ENCODE results near the gene MORN1.
"Not testable (repeated sequence)": the region's sequence is repeated elsewhere in the genome, so short reads cannot be mapped to it uniquely, and the experiment has no call there.

The MORN1 gene

GRCh38 chr1:2337081-2337480 is 54.3 kb downstream of the MORN1 start:
- DNase-seq (ENCODE audit: low spot score): no peak

- DNase-seq (ENCODE audit: low spot score): no peak
Observed at GRCh38 chr1:2336499-2336898, 54.9 kb downstream of the MORN1 start.

DNA sequence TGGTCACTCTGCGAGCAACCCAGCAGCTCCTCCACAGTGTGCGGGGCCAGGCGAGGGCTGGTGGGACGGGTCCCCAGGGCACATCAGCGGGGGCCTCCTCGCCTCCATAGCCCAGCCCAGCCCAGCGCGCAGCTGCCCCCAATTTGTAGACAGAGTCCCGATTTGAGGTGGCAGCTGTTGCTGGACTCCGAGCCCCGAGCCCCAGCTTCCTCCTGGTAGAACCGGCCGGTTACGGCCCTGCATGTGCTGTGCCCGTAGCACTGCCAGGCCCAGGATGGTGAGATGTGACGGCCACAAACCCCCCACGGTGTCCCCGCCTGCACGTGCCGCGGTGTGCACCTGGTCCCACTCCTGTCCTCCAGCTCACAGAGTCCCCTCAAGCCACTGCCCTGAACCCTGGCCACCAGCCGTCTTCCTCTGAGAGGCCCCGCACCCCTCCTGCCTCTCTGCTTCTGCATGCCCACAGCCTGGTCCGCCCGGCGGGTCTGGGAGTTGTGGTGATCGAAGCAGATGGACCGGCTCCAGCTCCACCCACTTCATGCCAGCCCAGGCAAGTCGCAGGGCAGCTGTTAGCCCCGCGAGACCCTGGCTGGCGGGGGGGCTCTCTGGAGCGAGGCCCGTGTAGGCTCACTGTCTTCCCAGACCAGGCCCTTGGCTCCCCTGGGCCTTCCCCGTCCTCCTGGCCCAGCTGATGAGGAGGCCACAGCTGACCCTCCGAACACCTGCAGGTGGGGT is 55.5 kb downstream of the MORN1 start:
- no peak for DNase-seq (ENCODE audit: low spot score)

DNA sequence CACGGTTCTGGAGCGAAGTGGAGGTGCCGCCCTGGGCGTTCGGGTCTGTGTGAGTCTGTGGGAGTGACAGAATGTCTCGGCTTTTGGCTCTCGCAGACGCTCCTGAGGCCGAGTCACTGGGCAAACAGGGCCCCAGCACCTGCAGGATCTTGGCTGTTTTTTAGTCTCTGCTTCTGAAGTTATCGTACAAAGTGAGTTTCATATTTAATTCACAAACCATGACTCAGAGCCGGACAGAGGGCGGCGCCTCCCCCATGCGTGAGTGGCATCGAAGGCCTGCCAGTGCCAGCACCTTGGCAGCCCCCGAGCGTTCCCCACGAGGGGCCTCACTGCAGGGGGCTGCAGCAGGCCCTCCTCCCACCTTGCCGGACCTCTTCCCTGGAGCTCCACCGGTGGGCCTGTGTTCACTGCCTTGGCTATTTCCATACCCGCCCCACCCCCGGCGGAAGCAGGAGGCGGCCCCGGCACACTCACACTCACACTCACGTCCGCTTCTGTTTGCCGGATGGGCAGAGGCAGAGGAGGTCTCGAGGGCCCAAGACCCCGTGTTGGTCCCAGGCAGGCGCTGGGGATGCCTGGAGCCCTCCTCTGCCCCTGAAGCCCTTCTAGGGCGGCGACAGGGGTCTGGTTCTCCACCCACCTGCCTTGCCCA is 56.3 kb downstream of the MORN1 start:
- no peak for DNase-seq (ENCODE audit: low spot score)

- no peak for DNase-seq (ENCODE audit: low spot score)
Observed at GRCh38 chr1:2334366-2334765, 57.0 kb downstream of the MORN1 start.

DNA sequence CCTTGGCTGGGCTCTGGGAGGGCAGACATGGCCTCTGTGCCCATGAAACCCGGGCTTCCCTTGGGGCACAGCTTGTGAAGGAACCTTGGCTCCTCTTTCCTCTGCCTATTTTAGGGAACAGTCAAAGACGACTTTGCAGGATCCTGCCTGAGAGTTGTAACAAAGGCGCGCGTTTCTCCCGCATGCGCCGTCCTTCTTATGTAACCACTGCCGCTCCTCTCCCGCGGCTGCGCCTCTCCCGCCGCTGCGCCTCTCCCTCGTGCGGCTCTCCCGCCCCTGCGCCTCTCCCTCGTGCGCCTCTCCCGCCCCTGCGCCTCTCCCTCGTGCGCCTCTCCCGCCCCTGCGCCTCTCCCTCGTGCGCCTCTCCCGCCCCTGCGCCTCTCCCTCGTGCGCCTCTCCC is 59.8 kb downstream of the MORN1 start:
- not testable (repeated sequence) for DNase-seq (ENCODE audit: low spot score)

DNA sequence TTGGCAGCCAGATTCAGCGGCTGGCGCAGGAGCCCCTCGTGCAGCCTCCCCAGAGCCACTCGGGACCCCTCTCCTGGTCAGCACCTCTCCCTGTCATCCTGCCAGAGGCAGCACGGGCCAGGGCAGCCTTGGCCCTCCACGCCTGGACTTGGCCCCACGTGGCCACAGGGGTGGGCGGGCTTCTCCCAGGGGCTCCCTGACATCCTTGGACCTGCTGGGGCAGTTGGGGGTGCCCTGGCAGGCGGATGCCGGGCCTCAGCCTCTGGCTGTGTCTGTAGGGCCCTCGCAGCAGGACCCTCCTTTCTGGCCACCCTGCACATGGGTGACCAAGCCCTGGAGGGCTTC is 60.2 kb downstream of the MORN1 start:
- no peak for DNase-seq (ENCODE audit: low spot score)

DNA sequence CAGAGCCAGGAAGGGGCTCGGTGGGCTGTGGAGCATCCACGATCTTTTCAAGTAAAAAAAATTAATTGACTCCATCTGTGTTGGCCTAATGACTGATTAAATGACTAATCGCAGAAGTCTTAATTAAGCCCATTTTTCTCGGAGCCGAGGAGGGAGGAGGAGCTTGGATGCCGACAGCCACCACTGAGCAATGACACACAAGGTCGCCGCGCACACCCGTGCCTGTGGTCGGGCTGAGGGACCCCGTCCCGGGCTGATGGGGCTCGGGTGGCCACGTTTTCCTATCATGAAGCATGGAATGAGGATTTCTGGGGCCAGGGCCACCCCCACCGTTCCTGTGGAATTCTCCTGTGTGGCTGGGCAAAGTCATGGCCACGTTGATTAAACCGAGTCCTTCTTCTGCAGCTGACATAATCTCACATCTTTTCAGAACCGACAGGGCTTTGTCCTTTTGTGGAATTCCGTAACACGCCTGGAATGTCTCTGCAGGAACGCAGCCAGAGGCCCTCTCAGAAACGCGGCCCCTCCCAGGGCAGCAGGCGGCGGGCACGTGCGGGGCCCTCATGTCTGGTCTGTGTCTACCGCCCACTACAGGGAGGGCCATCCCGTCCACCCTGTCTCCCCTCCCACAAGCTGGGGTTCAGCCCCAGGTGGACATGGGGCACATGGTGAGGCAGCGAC is 60.7 kb downstream of the MORN1 start:
- no peak for DNase-seq (ENCODE audit: low spot score)

DNA sequence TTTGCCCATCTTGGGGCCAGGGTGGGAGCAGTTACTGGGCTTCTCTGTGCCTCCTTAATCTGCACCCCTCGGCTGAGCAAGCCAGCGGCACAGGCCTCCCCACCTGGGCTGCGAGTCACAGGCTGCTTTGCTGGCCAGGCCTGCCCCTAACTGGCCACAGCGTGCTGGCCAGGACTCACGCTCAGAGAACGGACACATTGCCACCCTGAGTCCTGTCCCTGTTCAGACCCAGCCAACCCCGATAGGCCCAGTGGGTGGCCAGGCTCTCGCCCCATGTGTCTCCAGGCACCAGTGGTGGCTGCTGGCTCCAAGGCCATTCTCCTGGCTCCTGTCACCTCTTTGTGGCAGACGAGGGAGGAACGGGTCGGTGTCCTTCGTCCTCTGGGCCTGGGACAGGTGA is 61.3 kb downstream of the MORN1 start:
- no peak for DNase-seq (ENCODE audit: low spot score)

DNA sequence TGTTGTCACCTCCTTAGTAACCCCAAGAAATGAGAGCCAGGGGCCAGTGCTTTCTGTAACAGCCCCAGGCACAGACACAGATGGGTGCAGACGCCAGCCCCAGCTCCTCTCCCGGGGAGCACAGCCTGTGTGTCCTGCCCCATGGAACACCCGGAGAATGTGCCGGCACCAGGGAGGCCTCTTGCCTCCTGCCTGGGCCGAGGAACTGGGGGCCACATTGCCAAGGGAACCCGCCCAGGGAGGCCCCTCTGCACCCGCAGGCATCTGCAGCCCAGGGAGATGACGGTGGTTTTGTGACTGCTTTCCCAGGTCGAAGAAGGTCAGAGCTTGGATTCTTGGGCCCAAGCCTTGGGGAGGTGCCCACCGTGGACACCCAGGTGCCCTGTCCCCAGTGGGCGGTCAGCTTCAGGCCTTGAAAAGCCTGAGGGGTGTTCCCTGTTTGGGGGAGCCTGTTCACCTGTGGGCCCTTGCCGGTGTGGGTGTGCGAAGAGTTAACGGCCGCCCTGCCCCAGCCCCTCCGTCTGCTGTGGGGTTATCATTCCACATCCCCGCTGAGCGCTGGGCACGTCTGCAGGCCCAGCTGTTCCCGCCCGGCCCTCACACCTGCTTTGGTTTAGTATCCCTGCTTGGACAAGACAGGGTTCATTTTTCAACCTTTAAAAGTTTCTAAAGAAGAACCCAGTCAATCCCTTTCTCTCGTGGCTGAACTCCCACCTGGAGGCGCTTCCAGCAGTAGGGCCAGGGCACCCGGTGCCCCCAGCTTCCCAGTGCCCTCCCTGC is 62.5 kb downstream of the MORN1 start:
- DNase-seq (ENCODE audit: low spot score): no peak

DNA sequence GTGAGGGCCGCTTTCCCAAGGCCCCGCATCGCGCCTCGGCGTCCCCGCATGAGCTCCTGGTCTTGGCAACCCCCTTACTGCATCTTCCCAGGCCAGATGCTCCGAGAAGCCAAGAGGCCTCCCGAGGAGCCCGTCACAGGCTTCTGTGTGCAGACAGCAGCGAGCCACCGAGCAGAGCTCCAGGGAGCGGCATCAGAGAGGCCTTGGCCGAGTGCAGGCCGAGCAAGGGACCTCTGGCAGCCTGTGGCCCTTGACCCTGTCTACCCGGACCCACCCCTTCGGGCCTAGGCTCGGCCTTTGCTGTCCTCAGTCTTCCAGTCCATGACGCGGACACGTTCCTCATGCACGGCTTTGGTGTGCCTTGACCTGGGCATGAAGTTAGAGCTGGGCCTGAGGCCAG is 63.5 kb downstream of the MORN1 start:
- DNase-seq (ENCODE audit: low spot score): no peak

DNA sequence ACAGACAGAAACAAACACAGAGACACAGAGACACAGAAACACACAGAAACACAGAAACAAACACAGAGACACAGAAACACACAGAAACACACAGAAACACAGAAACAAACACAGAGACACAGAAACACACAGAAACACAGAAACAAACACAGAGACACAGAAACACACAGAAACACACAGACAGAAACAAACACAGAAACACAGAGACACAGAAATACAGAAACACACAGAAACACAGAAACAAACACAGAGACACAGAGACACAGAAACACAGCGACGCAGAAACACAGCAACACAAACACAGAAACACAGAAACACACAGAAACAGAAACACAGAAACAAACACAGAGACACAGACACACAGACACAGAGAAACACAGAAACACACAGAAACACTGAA is 64.2 kb downstream of the MORN1 start:
- DNase-seq (ENCODE audit: low spot score): not testable (repeated sequence)

DNA sequence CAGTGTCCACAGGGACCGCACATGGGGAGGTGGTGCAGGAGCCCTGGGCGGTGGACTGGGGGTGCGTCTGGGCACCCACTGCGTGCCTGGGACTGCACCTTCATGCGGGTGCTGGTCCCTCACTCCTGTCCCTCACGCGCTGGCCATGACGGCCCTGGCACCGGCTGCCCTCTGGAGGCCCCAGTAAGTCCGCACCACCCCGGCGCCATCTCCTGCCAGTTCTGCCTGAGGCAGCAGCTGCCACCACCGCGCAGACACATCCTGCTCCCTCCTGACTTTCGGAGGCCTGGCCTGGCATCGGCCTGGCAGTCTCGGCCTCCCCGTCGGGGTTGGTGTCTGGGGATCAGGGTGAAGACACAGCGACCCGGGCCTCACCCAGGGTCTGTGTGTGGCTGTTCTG is 64.8 kb downstream of the MORN1 start:
- DNase-seq (ENCODE audit: low spot score): no peak

- no peak for DNase-seq (ENCODE audit: low spot score)
Observed at GRCh38 chr1:2324553-2325366, 66.6 kb downstream of the MORN1 start.

DNA sequence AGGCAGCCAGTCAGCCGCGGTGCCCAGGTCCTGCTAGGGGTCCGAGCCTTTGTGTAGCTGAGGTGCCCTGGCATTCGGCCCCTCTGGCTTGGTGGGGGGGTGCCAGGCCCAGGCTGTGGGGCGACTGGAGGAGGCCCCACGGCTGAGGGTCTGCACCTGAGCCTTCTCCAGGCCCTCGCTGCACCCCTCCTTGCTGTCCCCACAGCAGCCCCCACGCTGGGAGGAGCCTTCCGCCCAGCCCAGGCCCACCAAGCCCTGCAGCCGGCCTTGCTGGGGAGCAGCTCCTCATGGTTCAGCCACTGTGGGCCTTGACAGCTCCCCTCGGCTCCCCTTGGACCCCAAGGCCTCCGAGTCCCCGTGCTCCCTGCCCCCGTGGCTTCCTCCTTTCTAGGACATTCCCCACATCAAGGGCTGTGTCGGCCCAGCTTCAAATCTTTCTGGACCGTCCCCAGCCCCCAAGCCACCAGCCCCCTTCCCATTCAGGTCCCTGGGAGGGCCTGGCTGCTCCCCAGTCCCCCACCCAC is 67.8 kb downstream of the MORN1 start:
- DNase-seq (ENCODE audit: low spot score): no peak

DNA sequence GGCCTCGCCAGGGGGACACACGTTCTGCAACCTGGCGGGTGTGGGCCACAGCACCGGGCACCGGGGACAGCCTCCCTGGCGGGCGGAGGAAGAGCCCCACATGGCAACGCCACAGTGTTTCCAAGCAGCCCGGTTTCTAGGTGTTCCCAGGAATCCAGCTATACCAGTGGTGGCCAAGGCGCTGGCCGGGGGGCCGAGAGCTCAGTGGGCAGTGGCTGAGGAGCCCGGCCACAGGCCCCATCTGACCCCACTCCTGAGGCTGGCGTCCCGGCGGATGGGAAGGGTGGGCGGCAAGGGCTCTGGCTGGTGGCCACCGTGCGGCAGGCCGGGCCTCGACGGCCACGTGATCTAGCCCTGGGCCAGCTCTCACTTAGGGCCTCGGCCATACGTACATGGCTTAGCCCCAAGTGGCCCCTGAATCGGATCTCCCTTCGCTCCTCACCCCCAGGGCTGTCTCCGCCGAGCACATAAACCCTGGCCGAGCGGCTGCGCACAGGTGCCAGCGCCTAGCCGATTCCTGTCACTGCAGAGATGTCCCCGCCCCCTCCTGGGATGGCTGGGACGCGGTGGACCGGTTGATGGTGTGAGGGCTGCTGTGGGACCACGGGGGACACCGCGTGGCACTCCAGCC is 68.7 kb downstream of the MORN1 start:
- DNase-seq (ENCODE audit: low spot score): no peak

- no peak for DNase-seq (ENCODE audit: low spot score)
Observed at GRCh38 chr1:2322065-2322571, 69.2 kb downstream of the MORN1 start.

DNA sequence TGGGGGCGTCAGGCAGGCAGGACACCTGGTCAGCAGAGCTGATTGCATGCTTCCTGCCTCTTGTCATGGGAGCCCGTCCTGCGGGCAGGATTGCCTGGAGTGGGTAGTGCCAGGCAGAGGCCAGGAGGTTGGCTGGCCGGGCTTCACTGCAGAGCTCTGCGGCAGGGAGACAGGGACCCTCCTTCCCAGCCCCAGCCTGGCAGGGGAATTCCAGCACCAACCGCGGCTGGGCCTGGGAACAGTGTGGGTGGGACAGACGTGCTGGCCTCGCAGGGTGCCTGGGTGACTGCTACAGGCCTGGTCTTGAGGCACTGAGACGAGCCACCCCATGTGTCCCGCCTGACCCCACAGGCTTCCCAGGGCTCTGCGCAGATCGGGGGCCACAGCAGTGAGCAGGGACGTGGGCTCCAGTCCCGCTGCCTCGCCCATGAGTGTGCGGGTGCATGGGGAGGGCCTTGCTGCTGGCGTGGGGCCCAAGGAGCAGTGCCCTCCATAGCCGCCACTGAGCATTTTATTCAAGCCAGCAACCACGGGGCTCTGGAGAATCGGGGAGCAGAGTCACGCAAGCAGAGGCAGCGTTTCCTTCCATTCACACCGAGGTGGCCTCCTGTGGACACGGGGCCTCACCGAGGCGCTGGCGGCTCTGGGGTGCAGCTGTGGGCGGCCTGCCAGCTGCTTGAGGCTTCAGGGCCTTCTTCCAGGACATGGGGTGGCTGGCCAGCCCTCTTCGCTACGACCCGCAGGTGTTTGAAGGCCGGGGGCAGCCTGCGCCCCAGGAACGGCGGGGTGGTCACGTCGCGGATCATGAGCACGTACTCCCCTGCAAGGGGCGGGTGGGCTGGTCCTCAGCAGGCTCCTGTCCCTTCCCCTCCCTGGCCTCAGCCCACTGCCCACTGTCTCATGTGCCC is 70.3 kb downstream of the MORN1 start:
- DNase-seq (ENCODE audit: low spot score): no peak

- DNase-seq (ENCODE audit: low spot score): no peak
Observed at GRCh38 chr1:2320006-2320405, 71.3 kb downstream of the MORN1 start.

DNA sequence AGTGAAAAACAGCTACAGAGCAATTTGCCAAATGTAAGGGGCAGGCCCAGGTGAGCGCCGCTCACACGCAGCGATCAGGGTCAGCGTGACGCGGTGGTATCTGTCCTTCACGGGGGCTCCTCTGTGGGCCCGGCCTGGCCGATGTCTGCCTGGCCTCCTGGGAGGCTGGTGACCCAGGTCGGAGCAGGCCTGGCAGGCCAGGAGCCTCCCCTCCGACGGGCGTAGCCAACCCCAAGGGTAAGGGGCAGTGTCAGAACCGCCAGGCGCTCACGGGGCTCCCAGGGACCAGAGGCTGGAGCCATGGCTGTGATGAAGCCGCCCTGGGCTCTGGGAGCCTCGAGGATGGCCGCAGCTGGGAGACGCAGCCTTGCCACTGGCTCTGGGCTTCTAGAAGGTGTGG is 72.1 kb downstream of the MORN1 start:
- no peak for DNase-seq (ENCODE audit: low spot score)
